Activated CD4-positive, alpha-beta memory T cell treated with anti-CD3 and anti-CD28 coated beads for 36 hours (primary cell): ENCODE measurements around the gene KCTD11. TPM values are rescaled to one million over a fixed set of nuclear protein-coding genes. Genes with fewer than 3 reads are reported as not detected.

Experiments
- CTCF ChIA-PET: fragments of 350-600 bp; sonication (Branson Sonifier 250); formaldehyde crosslinking; loops from one replicate; lab custom pipeline; 2021; ENCODE audit warnings: antibody characterized with exemption, inconsistent platforms; lab: Charles Lee
- POLR2A ChIA-PET: fragments of 350-600 bp; sonication (Branson Sonifier 250); formaldehyde crosslinking; loops from one replicate; lab custom pipeline; 2021; ENCODE audit warnings: antibody characterized with exemption; lab: Charles Lee
- DNase-seq: peaks from one replicate; pipeline ENCODE4 v3.0.0-alpha.2; 2020
- H3K27ac Mint-ChIP-seq: one replicate; pipeline ENCODE4 v1.8.0; 2021; ENCODE audit warnings: mixed read lengths
- H3K27me3 Mint-ChIP-seq: one replicate; pipeline ENCODE4 v1.8.0; 2021; ENCODE audit warnings: mixed read lengths
- H3K36me3 Mint-ChIP-seq: one replicate; pipeline ENCODE4 v1.8.0; 2021; ENCODE audit warnings: mixed read lengths
- H3K4me1 Mint-ChIP-seq: one replicate; pipeline ENCODE4 v1.8.0; 2021; ENCODE audit warnings: low read depth, mixed read lengths
- H3K4me3 Mint-ChIP-seq: one replicate; pipeline ENCODE4 v1.8.0; 2021; ENCODE audit warnings: mild to moderate bottlenecking, mixed read lengths
- H3K9me3 Mint-ChIP-seq: one replicate; pipeline ENCODE4 v1.8.0; 2021; ENCODE audit warnings: mixed read lengths
- intact Hi-C: fragments of 100-400 bp; cut with micrococcal nuclease; formaldehyde crosslinking; loops from one replicate; pipeline ENCODE4 v1.15.1; 2023
- total RNA-seq, 2 experiments: library from RNA; stranded (reverse); gene quantifications; one replicate each; pipeline ENCODE4 v1.2.3, GENCODE V29; 2021

The KCTD11 gene
- total RNA-seq, 2 experiments from 2014 or later: 2.6 to 2.8 TPM

GRCh38 chr17:7392696-7393612 is 41.0 kb downstream of the KCTD11 start:
- ChIA-PET CTCF (interaction anchor here (1.2 to 2.1 kb wide), 2 partner anchors 43 to 44 kb away, joined by 6 to 9 read pairs; no protein-coding TSS in a partner anchor), POLR2A (no interaction called here)
- H3K4me3 Mint-ChIP-seq: peak overlapping the region; percentile 95
- peaks cover 28% of the 10 kb centered on the region for H3K36me3 Mint-ChIP-seq
- peaks cover 29% of the 10 kb centered on the region for H3K4me1 Mint-ChIP-seq
- peak overlapping the region; percentile 67 for H3K27ac Mint-ChIP-seq
- H3K9me3 Mint-ChIP-seq: no peaks in the 10 kb centered on the region
- DNase-seq: no peak
- H3K27me3 Mint-ChIP-seq: no peaks in the 10 kb centered on the region
- intact Hi-C loops: loop anchor here (5.0 kb wide), 1 partner anchor 111 kb away; the partner anchor contains the start of gene SLC2A4

GRCh38 chr17:7393613-7394451 is 41.9 kb downstream of the KCTD11 start:
- ChIA-PET POLR2A (interaction anchor here (0.7 to 1.6 kb wide), 3 partner anchors 10 to 90 kb away, joined by 3 to 8 read pairs (median 3); partner anchors contain the start of genes POLR2A and TMEM256), CTCF (interaction anchor here (0.7 to 2.1 kb wide), 5 partner anchors 38 to 293 kb away, joined by 3 to 9 read pairs (median 4); partner anchors contain the start of genes SLC2A4, TMEM95 and TP53)
- intact Hi-C loops: loop anchor here (1.0 to 5.0 kb wide), 3 partner anchors 10 to 112 kb away; partner anchors contain the start of genes SLC2A4, TMEM102 and TMEM256
- Mint-ChIP-seq H3K27me3 (no peaks in the 10 kb centered on the region), H3K36me3 (peaks cover 28% of the 10 kb centered on the region), H3K27ac (peak overlapping the region; percentile 88), H3K9me3 (no peaks in the 10 kb centered on the region), H3K4me3 (peak overlapping the region; percentile 95), H3K4me1 (peaks cover 29% of the 10 kb centered on the region)
- DNase-seq: peak; percentile 51

- Mint-ChIP-seq H3K27ac (peak within 1 kb of the TSS; percentile 88), H3K4me1 (peaks cover 27% of the 10 kb centered on the region), H3K36me3 (peaks cover 25% of the 10 kb centered on the region), H3K9me3 (no peaks in the 10 kb centered on the region), H3K4me3 (peak within 1 kb of the TSS; percentile 95), H3K27me3 (no peaks in the 10 kb centered on the region)
- intact Hi-C loops: loop anchor here (1.0 to 5.0 kb wide), 3 partner anchors 10 to 112 kb away; partner anchors contain the start of genes SLC2A4, TMEM102 and TMEM256
- peak; percentile 86 for DNase-seq
- ChIA-PET POLR2A (interaction anchor here (0.7 to 1.6 kb wide), 3 partner anchors 9 to 90 kb away, joined by 3 to 8 read pairs (median 3); partner anchors contain the start of genes POLR2A and TMEM256), CTCF (interaction anchor here (0.7 to 2.1 kb wide), 5 partner anchors 39 to 292 kb away, joined by 3 to 9 read pairs (median 4); partner anchors contain the start of genes SLC2A4, TMEM95 and TP53)
Observed at GRCh38 chr17:7394452-7395191, 42.7 kb downstream of the KCTD11 start, which contains the start of gene PLSCR3. TSS of gene PLSCR3 (minus strand) at chr17:7394525. CDS start at chr17:7394110, 415 bp downstream.

- Mint-ChIP-seq H3K27me3 (no peaks in the 10 kb centered on the region), H3K36me3 (peaks cover 16% of the 10 kb centered on the region), H3K4me3 (peak overlapping the region; percentile 11), H3K27ac (no peak overlapping the region), H3K9me3 (no peaks in the 10 kb centered on the region), H3K4me1 (peaks cover 25% of the 10 kb centered on the region)
- intact Hi-C loops: no loop called here
- ChIA-PET POLR2A (no interaction called here), CTCF (interaction anchor here (1.2 kb wide), 1 partner anchor 85 kb away, joined by 3 read pairs; the partner anchor contains the start of gene SLC35G6)
- DNase-seq: no peak
Observed at GRCh38 chr17:7396147-7396546, 44.2 kb downstream of the KCTD11 start.

GRCh38 chr17:7398612-7399011 is 46.6 kb downstream of the KCTD11 start:
- intact Hi-C loops: no loop called here
- H3K4me3 Mint-ChIP-seq: no peak overlapping the region
- H3K36me3 Mint-ChIP-seq: no peaks in the 10 kb centered on the region
- DNase-seq: no peak
- POLR2A ChIA-PET: no interaction called here
- no peaks in the 10 kb centered on the region for H3K9me3 Mint-ChIP-seq
- H3K27ac Mint-ChIP-seq: no peak overlapping the region
- H3K4me1 Mint-ChIP-seq: peaks cover 16% of the 10 kb centered on the region
- no peaks in the 10 kb centered on the region for H3K27me3 Mint-ChIP-seq
- CTCF ChIA-PET: interaction anchor here (0.8 to 2.0 kb wide), 3 partner anchors 38 to 67 kb away, joined by 3 to 7 read pairs (median 3); partner anchors contain the start of gene TMEM95

- H3K27ac Mint-ChIP-seq: peak overlapping the region; percentile 92
- H3K27me3 Mint-ChIP-seq: no peaks in the 10 kb centered on the region
- DNase-seq: peak; percentile 37
Observed at GRCh38 chr17:7403043-7403726, 51.2 kb downstream of the KCTD11 start.

GRCh38 chr17:7403727-7403976 is 51.7 kb downstream of the KCTD11 start:
- POLR2A ChIA-PET: interaction anchor here (0.8 to 1.5 kb wide), 10 partner anchors 9 to 283 kb away, joined by 3 to 8 read pairs (median 4); partner anchors contain the start of genes PLSCR3, POLR2A, TP53 and WRAP53
- CTCF ChIA-PET: interaction anchor here (0.8 to 3.0 kb wide), 10 partner anchors 19 to 690 kb away, joined by 3 to 25 read pairs (median 3); partner anchors contain the start of genes SENP3 and TP53

More at GRCh38 chr17:7403043-7403726, 51.2 kb downstream of the KCTD11 start:
- ChIA-PET CTCF (interaction anchor here (0.8 to 3.0 kb wide), 7 partner anchors 20 to 690 kb away, joined by 3 to 25 read pairs (median 3); partner anchors contain the start of genes SENP3 and TP53), POLR2A (interaction anchor here (1.1 to 1.5 kb wide), 6 partner anchors 8 to 284 kb away, joined by 3 to 8 read pairs (median 4); partner anchors contain the start of genes PLSCR3, POLR2A, TP53 and WRAP53)
- peak overlapping the region; percentile 97 for H3K4me3 Mint-ChIP-seq
- no peaks in the 10 kb centered on the region for H3K9me3 Mint-ChIP-seq
- H3K4me1 Mint-ChIP-seq: peaks cover 25% of the 10 kb centered on the region
- no peaks in the 10 kb centered on the region for H3K36me3 Mint-ChIP-seq
- intact Hi-C loops: loop anchor here (5.0 kb wide), 1 partner anchor 96 kb away; the partner anchor contains the start of gene EIF5A

GRCh38 chr17:7403977-7404736 is 52.2 kb downstream of the KCTD11 start, which contains the start of gene TMEM256:
TSS of gene TMEM256 (minus strand) at chr17:7404097. CDS start at chr17:7404084, 13 bp downstream.
- Mint-ChIP-seq H3K4me1 (peaks cover 25% of the 10 kb centered on the region), H3K27ac (peak within 1 kb of the TSS; percentile 92), H3K36me3 (no peaks in the 10 kb centered on the region), H3K27me3 (no peaks in the 10 kb centered on the region), H3K4me3 (peak within 1 kb of the TSS; percentile 97), H3K9me3 (no peaks in the 10 kb centered on the region)
- ChIA-PET CTCF (interaction anchor here (0.8 to 3.0 kb wide), 10 partner anchors 20 to 689 kb away, joined by 3 to 25 read pairs (median 3); partner anchors contain the start of genes SENP3 and TP53), POLR2A (interaction anchor here (0.7 to 1.5 kb wide), 11 partner anchors 9 to 283 kb away, joined by 3 to 8 read pairs (median 3); partner anchors contain the start of genes PLSCR3, POLR2A, TP53 and WRAP53)
- peak; percentile 99 for DNase-seq
- intact Hi-C loops: loop anchor here (1.0 to 5.0 kb wide), 7 partner anchors 10 to 284 kb away; partner anchors contain the start of genes EIF5A, PLSCR3, POLR2A and TMEM102

More at GRCh38 chr17:7403727-7403976, 51.7 kb downstream of the KCTD11 start:
- Mint-ChIP-seq H3K27me3 (no peaks in the 10 kb centered on the region), H3K4me1 (peaks cover 25% of the 10 kb centered on the region), H3K4me3 (peak overlapping the region; percentile 97), H3K9me3 (no peaks in the 10 kb centered on the region), H3K27ac (peak overlapping the region; percentile 92), H3K36me3 (no peaks in the 10 kb centered on the region)
- intact Hi-C loops: loop anchor here (5.0 kb wide), 1 partner anchor 96 kb away; the partner anchor contains the start of gene EIF5A
- DNase-seq: no peak
